Lower leg skin (tissue), 3 donors: ENCODE results near the gene RGS12.

Experiments
- CTCF ChIP-seq, 3 donors: fragments of 450-650 bp; IDR thresholded peaks; one replicate each; pipeline ENCODE4 v1.5.1; 2016; ENCODE audit warnings: antibody characterized with exemption in 3 of 3, mild to moderate bottlenecking in 3 of 3, moderate library complexity in 2 of 3
- POLR2A ChIP-seq, 2 donors: fragments of 450-650 bp; IDR thresholded peaks; one replicate each; pipeline ENCODE4 v1.6.1; 2016 to 2017; ENCODE audit warnings: antibody characterized with exemption in 2 of 2, mild to moderate bottlenecking in 1 of 2, moderate library complexity in 1 of 2

- TF ChIP-seq CTCF (IDR thresholded peaks at IDR 0.05) (no peak), POLR2A (IDR thresholded peaks at IDR 0.05) (no peak)
Observed at GRCh38 chr4:3284734-3285557, 7.9 kb upstream of the RGS12 start.
